ENCODE data around the gene SIT1. TPM values are rescaled to one million over a fixed set of nuclear protein-coding genes. Genes with fewer than 3 reads are reported as not detected.
"Not testable (repeated sequence)": the region's sequence is repeated elsewhere in the genome, so short reads cannot be mapped to it uniquely, and the experiment has no call there.

SIT1 gene
- polyA plus RNA-seq, 1 donor, result not detected

DNA sequence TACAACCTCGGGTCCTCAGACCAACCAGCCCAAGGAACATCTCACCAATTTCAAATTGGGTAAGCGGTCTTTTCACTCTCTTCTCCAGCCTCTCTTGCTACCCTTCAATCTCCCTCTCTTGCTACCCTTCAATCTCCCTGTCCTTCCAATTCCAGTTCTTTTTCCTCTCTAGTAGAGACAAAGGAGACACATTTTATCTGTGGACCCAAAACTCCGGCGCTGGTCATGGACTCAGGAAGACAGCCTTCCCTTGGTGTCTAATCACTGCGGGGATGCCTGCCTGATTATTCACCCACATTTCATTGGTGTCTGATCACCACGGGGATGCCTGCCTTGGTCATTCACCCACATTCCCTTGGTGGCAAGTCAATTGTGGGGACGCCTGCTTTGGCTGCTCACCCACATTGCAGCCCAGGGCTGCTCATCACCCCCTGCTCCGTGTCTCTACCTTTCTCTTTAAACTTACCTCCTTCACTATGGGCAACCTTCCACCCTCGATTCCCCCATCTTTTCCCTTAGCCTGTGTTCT, 13.2 kb downstream of the SIT1 start:
- not testable (repeated sequence) for DNase-seq (ENCODE audit: low read depth)

DNA sequence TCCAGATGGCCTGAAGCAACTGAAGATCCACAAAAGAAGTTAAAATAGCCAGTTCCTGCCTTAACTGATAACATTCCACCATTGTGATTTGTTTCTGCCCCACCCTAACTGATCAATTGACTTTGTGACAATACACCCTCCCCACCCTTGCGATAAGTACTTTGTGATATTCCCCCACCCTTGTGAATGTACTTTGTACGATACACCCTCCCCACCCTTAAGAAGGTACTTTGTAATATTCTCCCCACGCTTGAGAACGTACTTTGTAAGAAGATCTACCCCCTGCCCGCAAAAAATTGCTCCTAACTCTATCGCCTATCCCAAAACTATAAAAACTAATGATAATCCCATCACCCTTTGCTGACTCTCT, 13.9 kb downstream of the SIT1 start:
- not testable (repeated sequence) for DNase-seq (ENCODE audit: low read depth)

DNA sequence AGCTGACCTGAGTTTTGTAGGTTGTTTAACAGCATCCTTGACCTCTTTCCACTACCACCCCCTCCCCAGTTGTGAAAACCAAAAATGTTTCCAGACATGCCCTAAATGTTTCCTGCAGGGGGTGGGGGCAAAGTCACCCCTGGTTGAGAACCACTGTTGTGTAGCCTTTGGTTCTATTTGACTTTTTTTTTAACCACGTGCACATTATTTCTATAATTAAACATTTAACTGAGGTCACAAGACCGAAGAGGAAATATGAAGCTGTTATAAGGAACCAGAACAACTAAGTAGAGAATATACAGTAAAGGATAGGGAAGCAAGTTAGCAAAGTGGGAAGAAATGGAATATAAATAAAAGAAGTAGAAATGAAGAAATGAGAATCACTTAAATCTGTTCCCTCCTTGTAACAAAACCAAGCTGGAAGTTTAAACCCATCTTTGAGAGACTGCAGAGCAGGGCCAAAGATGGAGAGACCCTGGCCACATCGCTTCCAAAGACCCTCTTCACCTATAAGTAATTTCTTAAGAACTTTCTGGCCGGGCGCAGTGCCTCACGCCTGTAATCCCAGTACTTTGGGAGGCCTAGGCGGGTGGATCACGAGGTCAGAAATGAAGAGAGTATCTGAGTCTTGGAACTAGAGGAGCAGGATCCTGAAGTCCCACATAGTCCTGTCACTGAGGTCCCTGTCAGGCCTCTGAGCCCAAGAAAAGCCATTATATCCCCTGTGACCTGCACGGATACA, 14.4 kb downstream of the SIT1 start:
- no peak for DNase-seq (ENCODE audit: low read depth)

DNA sequence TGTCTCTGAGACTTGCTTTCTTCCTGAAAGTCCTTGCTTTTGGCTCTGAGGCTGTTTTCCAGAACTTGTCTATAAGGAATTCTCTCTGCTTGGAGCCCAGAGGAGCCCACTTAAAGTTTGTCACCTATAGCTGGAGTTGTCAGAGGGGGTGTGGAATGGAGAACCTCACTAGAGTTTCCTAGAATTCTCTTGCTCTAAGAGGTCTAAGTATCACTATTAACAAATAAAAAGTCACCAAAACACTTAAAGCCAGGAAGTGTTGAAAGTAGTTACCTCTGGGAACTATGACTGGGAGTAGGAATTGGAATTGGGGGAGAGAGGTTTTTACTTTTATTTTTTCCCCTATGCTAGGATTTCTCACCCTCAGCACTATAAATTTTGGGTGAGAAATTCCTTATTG, 15.0 kb downstream of the SIT1 start:
- no peak for DNase-seq (ENCODE audit: low read depth)

DNA sequence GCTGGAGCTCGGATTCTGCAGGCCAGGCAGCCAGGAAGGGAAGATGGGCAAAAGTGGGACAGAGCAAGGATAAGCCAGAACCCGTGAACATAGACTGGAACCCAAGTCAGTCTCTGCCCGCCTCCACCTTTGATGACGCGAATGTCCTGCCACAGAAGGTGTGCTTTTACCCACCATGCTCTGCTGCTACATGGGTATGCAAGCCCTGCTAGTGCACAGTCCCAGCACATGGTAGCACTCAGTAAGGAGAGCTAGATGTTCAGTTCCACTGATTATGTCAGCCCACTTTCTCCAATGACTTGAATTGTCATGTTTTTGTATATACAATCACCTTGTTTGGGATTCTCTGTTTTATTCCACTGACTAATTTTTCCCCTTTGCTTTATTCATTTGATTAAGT, 21.1 kb downstream of the SIT1 start:
- DNase-seq (ENCODE audit: low read depth), result no peak

DNA sequence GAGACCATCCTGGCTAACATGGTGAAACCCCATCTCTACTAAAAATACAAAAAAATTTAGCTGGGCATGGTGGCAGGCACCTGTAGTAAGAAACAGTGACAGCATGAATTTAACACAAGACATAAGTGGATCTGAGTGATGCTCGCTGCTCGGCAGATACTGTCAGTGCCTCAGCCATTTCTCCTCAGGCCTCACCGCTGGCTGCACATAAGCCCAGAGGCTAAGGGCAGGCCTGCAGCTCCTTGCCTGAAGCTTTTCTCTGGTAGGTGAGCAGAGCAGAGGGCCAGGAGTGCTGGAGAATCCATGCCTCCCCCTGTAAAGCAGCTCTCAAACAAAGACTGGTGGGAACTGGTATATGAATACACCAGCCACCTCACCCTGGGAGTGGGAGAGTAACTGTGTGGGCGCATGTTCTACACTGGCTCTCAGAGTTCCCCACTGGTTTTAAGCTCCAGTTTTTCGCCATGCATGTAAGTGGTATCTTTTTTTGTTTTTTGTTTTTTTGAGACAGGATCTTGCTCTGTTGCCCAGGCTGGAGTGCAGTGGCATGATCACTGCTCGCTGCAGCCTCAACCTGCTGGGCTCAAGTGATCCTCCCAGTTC, 22.2 kb downstream of the SIT1 start:
- DNase-seq (ENCODE audit: low read depth), result no peak

DNA sequence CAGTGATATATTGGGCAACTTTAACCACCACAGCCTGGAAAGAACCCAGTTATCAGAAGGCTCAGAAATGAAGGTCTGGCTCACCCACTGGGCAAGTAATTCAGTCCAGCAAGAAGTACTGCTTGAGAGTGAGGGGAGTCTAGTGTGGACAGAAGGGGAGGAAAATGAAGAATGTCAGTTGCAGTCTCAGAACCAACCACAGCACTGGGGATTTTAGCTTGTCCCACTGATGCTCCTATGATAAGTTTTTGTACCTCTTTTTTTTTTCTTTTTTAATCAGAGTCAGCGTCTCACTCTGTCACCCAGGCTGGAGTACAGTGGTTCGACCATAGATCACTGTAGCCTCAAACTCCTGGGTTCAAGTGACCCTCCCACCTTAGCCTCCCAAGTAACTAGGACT, 23.2 kb downstream of the SIT1 start:
- no peak for DNase-seq (ENCODE audit: low read depth)

DNA sequence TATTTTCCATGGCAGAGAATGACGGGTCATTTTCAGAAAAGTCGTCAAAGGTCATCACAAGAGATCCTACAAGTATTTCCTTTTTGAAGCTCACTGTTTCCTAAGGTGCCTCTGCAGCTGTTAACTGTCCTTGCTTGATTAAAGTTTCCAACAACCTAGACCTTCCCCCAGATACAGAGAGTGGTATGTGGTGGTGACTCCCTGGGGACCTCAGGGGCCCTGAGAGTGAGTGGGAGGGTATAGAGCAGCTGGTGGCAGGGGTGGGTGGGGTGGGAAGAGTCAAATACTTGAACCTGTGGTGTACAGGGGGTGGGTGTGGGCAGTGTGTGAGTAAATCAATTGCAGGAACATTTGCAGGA, 31.0 kb downstream of the SIT1 start:
- DNase-seq (ENCODE audit: low read depth), result no peak

DNA sequence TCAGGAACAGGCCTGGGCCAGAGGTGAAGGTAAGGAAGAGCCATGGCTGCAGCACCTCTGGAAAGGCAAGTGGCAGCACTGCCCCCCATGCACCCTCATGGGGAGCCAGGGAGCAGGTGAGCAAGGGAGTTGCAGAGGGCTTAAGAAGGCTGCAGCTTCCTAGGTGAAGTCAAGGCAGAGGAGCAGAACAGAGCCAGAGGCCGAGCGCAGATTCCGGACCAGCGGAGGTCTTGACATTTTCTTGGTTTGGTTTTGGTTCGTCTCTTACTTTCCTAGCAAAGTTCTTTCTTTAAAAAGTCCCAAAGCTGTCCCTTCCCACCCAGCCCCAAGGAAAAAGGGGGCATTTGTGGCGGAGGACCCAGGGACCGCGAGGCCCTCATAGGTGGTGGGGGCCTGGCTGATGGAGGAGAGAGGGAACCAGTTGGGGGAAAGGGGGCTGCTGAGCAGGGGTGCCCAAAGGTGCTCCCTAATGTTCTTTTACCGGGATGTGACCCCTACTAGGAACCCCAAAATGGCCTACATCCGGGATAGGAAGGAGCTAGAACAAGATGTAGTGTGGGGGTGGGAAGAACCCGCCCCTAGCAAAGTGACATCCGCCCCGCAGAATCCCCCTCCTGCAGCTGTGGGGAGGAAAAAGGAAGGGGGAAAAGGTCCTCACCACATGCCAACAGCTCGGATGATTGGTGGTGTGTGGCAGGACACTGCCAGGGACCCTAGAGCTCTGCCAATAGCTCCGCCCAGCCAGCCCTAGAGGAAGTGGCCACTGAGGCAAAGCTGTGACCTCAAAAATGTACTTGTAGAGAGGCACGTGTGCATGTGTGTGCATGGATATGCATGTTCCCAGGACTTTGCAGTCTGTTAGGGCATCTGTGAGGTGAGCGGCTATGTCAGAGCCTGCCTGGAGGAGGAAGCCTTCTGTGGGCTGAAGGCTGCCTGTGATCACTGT, 31.6 kb downstream of the SIT1 start:
- no peak for DNase-seq (ENCODE audit: low read depth)

DNA sequence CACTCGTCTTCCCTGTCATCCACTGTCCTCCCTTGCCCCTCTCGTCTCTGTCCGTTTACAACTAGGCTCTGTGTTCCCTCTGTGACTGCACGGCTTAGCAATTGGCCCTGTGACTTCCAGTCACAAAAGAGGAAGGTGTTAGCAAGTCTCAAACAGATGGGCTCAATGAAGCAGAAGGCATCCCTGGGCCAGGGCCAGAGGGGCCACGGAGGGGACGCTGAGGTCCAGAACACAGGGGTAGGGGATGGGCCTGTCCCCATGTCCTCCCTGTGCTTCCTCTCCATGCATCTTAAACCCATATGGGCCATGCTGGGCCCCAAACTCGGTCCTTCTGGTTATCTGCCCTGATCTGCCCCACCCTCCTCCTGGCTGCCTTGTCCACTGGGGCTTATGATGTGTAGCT, 32.4 kb downstream of the SIT1 start, which contains the start of gene CD72:
Gene CD72, minus strand, starts transcription at position 89 of the 403 bp plus-strand sequence. CDS start 110 bp downstream, outside the sequence.
- no peak for DNase-seq (ENCODE audit: low read depth)

DNA sequence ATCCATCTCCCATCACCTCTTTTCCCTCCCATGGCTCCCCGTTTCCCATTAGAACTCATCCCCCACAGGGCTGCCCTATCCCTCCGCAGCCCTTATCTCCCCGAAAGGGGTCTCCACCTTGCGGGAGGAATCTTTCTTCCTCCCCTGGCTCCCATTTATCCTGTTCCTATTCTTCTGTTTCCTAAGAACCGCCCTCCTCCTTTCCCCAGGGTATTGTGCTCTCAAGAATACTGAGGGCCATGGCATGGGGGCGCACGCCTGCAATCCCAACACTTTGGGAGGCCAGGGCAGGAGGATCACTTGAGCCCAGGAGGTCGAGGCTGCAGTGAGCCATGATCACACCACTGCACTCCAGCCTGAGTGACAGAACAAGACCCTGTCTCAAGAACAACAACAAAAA, 33.2 kb downstream of the SIT1 start:
- no peak for DNase-seq (ENCODE audit: low read depth)

DNA sequence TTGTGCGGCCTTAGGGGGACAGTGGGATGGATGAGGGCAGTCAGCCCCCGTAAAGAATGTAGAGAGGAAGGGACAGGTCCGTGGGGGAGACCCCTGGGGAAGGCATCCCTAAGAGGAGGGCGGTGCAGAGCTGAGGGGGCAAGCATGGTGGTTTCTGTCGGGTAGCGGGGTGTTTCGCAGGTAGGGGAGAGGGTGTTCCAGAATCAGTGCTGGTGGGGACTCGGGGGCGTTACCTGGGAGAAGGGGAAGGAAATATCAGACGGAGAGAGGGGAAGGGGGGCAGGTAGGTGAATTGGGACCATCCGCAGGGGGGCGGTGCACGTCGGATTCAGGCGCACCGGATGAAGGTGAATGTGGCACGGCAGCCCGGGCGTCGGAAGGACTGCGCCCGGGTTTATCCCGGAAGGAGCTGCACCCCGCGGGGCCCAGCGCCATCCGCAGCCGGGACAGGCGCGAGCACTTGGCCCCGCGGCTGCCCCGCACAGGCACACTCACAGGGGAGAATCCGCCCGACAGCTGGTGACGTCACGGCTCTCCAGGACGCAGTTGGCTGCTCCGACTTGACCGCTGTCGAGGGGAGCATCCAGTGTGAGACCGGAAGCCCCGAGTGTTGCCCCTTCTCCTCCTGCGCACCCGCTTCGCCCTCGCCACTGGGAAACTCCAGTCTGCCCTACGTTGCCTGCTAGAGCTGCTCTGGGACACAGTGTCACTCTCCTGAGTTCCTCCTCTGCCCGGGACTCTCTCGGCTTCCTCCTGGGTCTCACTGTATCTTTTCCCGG, 33.9 kb downstream of the SIT1 start:
- DNase-seq (ENCODE audit: low read depth), result no peak

DNA sequence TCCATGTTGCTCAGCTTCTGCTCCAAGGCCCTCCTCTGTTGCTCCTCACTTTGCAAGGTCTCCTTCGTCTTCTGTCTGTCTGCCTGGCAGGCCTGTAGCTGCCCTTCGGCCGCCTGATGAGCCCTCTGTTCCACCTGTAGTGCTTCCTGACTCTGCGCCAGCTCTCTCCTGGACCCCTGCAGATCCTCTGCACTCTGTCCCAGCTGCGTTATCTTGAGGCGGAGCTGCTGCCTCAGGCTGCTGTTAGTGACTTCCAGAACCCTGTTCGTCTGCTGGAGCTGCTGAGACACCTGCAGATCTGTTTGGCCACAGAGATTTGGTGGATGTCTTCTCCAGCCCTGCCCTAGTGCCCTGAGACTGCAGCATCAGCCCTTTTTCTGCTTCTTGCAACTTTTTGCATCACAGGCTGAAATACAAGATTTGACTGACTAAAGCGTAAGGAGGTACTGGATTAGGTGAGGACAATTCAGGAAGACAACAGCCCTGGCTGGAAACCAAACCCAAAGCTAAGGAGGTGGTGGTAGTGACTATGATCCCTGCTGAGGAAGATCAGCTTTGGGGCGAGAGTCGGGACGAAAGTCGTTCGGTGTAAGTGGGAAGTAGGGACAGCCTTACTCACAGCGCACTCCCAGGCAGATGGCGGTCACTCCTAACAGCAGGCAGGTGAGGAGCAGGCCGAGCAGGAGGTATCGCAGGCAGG, 34.6 kb downstream of the SIT1 start:
- DNase-seq (ENCODE audit: low read depth), result no peak

DNA sequence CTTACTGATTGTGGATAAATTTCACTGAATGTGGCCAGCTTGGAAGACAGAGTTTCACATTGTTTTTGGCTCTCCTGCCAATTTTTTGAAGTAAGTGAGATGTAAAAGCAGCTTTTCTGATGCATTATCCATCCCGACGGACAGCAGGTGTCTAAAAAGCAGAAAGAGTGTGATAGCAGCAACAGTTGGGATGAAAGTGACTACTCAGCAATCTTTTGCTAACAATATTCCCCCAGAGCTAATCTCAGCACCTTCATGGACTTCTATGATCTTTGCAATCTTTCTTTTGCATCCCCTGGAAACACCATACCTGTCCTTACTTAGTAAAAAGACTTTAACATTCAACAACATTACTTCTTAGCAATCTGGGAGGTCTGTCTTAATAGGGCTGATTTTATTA, 37.9 kb downstream of the SIT1 start:
- DNase-seq (ENCODE audit: low read depth), result no peak

DNA sequence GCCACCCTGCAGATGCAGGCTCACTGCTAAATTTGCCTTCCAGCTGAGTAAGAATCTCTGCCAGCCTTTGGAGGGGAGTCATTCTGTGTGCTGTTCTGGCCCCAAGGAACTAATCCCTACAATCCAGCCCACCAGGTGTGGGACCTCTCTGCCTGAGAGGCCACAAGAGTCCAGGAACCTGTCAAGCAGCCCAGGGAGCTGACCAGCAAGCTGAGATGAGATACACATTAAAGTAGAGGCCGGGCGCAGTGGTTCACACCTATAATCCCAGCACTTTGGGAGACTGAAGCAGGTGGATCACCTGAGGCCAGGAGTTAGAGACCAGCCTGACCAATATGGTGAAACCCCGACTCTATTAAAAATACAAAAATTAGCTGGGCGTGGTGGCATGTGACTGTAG, 38.7 kb downstream of the SIT1 start:
- not testable (repeated sequence) for DNase-seq (ENCODE audit: low read depth)

DNA sequence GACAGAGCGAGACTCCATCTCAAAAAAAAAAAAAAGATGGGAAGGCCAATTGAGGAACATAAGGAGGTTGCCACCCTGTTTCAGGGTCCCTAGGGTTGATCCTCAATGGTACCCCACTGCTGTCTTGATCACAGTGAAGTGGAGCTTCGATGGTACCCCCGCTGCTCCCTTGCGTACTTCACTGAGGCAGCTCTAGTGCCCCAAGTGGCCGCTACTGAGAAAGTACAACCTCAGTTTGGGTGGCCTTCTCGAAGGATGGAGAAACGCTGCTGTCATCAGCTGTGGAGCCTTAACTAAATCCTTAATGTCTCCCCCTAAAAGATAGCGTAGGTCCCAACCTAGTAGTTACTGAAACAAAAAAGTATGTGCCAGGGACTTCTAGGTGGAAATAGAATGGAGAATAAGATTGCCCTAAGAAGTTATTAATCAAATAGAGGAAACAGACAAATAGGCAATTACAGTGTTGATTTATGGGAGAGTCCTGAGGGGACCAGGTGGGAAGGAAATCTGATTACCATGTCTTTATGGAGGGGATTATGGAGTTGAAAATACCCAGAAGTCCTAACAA, 39.4 kb downstream of the SIT1 start:
- DNase-seq (ENCODE audit: low read depth), result no peak

DNA sequence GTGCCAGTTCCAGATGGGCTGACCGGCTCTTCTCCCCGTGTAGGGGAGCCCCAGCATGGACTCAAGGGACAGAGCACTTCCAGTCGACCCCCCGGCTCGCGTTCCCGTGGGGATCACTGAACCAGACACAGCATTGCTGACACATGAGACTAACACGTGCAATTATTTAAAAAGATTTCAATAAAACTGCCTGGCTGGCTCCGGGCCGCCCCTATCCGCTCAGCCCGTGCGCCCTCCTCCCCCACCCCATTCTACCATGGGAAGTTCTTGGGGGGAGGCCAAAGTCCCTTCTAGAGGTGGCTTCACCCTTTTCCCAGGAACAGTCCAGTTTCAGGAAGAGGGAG, 40.9 kb downstream of the SIT1 start:
- no peak for DNase-seq (ENCODE audit: low read depth)

DNA sequence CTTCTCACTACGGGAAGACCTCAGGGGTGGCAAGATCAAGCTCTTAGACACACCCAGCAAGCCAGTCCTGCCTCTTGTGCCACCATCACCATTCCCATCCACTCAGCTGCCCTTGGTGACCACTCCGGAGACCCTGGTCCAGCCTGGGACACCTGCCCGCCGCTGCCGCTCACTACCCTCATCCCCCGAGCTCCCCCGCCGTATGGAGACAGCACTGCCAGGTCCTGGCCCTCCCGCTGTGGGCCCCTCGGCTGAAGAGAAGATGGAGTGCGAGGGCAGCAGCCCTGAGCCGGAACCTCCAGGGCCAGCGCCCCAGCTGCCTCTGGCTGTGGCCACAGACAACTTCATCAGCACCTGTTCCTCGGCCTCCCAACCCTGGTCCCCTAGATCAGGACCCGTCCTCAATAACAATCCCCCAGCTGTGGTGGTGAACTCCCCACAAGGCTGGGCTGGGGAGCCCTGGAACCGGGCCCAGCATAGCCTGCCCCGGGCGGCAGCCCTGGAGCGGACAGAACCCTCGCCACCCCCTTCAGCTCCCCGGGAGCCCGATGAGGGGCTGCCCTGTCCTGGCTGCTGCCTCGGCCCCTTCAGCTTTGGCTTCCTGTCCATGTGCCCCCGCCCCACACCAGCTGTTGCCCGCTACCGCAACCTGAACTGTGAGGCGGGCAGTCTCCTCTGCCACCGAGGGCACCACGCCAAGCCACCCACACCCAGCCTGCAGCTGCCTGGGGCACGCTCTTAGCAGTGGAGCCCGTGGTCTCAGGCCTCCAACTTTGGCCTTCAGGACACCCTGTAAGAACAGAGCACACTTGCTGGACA, 41.5 kb downstream of the SIT1 start:
- no peak for DNase-seq (ENCODE audit: low read depth)

DNA sequence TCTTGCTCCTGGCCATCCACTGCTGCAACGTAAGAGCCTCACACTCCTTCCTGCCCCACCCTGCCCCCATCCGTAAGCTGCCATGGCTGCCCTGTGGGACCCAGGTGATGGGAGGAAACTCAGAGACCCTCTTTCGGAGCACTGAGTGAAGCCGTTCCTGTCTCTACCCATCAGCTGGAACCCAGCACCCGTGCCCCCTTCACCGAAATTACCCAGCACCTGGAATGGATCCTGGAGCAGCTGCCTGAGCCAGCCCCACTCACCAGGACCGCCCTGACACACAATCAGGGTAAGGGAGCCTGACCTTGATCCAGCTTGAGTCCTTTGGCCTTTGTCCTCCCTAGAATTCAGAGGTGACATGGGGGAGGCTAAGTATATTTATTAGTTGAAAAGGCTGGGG, 42.5 kb downstream of the SIT1 start:
- DNase-seq (ENCODE audit: low read depth), result no peak

DNA sequence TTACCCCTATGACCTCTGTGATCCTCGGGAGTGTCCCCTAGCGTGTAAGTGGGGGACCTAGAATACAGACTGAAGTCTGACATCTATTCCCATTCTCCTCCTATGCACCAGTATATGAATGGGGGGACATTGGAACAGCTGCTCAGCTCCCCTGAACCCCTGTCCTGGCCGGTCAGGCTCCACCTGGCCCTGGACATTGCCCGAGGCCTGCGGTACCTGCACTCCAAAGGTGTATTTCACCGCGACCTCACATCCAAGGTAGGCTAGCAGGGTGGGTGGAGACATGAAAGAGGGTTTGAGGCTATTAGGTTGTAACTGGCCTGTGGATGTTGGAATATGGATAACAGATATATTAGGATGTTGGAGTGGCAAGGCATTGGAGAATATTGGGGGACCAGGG, 44.0 kb downstream of the SIT1 start:
- DNase-seq (ENCODE audit: low read depth), result no peak
